ENCODE results near the gene GCK.
"Not testable (repeated sequence)": the region's sequence is repeated elsewhere in the genome, so short reads cannot be mapped to it uniquely, and the experiment has no call there.

Gene GCK

GRCh38 chr7:44201813-44202212 lies 12.6 kb upstream of the GCK start:
- peak; percentile 2; the same call in 2 of the 3 replicates for ATAC-seq
- TF ChIP-seq PATZ1 (CRISPR knock-in tag; IDR thresholded peaks at IDR 0.05; ENCODE audit: borderline replicate concordance) (no peak), RARB (CRISPR knock-in tag; IDR thresholded peaks at IDR 0.05) (no peak), ZNF8 (CRISPR knock-in tag; IDR thresholded peaks at IDR 0.05) (no peak), ESRRG (CRISPR knock-in tag; IDR thresholded peaks at IDR 0.05) (no peak)

- ATAC-seq = peak; percentile 97
- no peak for TF ChIP-seq PATZ1 (CRISPR knock-in tag; IDR thresholded peaks at IDR 0.05; ENCODE audit: borderline replicate concordance)
- no peak for TF ChIP-seq OSR1 (CRISPR knock-in tag; IDR thresholded peaks at IDR 0.05)
- no peak for TF ChIP-seq ZNF70 (CRISPR knock-in tag; IDR thresholded peaks at IDR 0.05)
- TF ChIP-seq CREB5 (CRISPR knock-in tag; IDR thresholded peaks at IDR 0.05; ENCODE audit: low read depth) = no peak
- TF ChIP-seq ARNTL (CRISPR knock-in tag; IDR thresholded peaks at IDR 0.05; ENCODE audit: borderline replicate concordance, low read depth) = no peak
- no peak for TF ChIP-seq TOX (CRISPR knock-in tag; IDR thresholded peaks at IDR 0.05; ENCODE audit: borderline replicate concordance)
- TF ChIP-seq ZFP30 (CRISPR knock-in tag; IDR thresholded peaks at IDR 0.05) = no peak
- TF ChIP-seq BACH2 (CRISPR knock-in tag; IDR thresholded peaks at IDR 0.05; ENCODE audit: borderline replicate concordance) = no peak
- TF ChIP-seq, protein P1, sequence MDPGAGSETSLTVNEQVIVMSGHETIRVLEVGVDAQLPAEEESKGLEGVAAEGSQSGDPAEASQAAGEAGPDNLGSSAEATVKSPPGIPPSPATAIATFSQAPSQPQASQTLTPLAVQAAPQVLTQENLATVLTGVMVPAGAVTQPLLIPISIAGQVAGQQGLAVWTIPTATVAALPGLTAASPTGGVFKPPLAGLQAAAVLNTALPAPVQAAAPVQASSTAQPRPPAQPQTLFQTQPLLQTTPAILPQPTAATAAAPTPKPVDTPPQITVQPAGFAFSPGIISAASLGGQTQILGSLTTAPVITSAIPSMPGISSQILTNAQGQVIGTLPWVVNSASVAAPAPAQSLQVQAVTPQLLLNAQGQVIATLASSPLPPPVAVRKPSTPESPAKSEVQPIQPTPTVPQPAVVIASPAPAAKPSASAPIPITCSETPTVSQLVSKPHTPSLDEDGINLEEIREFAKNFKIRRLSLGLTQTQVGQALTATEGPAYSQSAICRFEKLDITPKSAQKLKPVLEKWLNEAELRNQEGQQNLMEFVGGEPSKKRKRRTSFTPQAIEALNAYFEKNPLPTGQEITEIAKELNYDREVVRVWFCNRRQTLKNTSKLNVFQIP (CRISPR knock-in tag; IDR thresholded peaks at IDR 0.05; ENCODE audit: borderline replicate concordance, low read depth) = no peak
- TF ChIP-seq TSHZ2 (CRISPR knock-in tag; IDR thresholded peaks at IDR 0.05) = no peak
- TF ChIP-seq PPARA (CRISPR knock-in tag; IDR thresholded peaks at IDR 0.05; ENCODE audit: borderline replicate concordance) = no peak
- TF ChIP-seq ESRRG (CRISPR knock-in tag; IDR thresholded peaks at IDR 0.05) = no peak
- TF ChIP-seq ISL1 (CRISPR knock-in tag; IDR thresholded peaks at IDR 0.05) = no peak
- no peak for TF ChIP-seq GLIS3 (CRISPR knock-in tag; IDR thresholded peaks at IDR 0.05)
Observed at GRCh38 chr7:44200699-44201461, 11.6 kb upstream of the GCK start, which contains the start of gene YKT6. YKT6 (plus strand) TSS chr7:44200978; CDS start chr7:44201136, 158 bp downstream.

- not testable (repeated sequence) for ATAC-seq
Observed at GRCh38 chr7:44200163-44200562, 10.9 kb upstream of the GCK start.

DNA sequence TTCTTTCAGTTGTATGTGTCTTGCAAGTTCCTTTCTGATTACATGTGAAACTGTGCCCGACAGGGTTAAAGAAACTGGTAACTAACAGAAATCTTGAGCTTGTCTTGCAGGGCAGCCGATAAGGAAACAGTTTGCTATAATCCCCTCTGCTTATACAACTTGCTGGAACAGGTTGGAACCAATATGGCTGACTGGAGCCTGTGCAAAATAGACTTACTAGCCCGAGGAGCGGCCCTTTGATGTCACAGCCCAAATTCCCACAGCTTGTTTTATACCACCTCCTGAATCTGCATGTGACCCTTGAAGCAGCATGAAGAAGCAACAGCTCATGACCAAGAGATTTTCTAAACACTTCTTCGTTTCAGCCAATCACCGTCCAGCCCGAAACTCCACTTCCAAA lies 8.2 kb upstream of the GCK start:
- TF ChIP-seq ESRRG (CRISPR knock-in tag; IDR thresholded peaks at IDR 0.05) (no peak), PPARA (CRISPR knock-in tag; IDR thresholded peaks at IDR 0.05; ENCODE audit: borderline replicate concordance) (no peak), ZNF565 (CRISPR knock-in tag; conservative IDR thresholded peaks at IDR 0.05; ENCODE audit: low read depth) (no peak), ZNF8 (CRISPR knock-in tag; IDR thresholded peaks at IDR 0.05) (no peak), ZFP30 (CRISPR knock-in tag; IDR thresholded peaks at IDR 0.05) (no peak), TOX (CRISPR knock-in tag; IDR thresholded peaks at IDR 0.05; ENCODE audit: borderline replicate concordance) (no peak), BACH2 (CRISPR knock-in tag; IDR thresholded peaks at IDR 0.05; ENCODE audit: borderline replicate concordance) (no peak), TSHZ2 (CRISPR knock-in tag; IDR thresholded peaks at IDR 0.05) (no peak), ARNTL (CRISPR knock-in tag; IDR thresholded peaks at IDR 0.05; ENCODE audit: borderline replicate concordance, low read depth) (no peak), CSRNP3 (CRISPR knock-in tag; IDR thresholded peaks at IDR 0.05) (no peak), ZNF70 (CRISPR knock-in tag; IDR thresholded peaks at IDR 0.05) (no peak), ZFP3 (CRISPR knock-in tag; IDR thresholded peaks at IDR 0.05) (no peak), RARB (CRISPR knock-in tag; IDR thresholded peaks at IDR 0.05) (no peak)
- no peak for ATAC-seq
